Astrocyte of the hippocampus (primary cell): Measurements from ENCODE around the gene MACROD2.
"Not testable (repeated sequence)": the region's sequence is repeated elsewhere in the genome, so short reads cannot be mapped to it uniquely, and the experiment has no call there.

Experiments
- DNase-seq: peaks from one replicate; pipeline ENCODE4 v3.0.0; 2011; ENCODE audit warnings: low read depth, low spot score

The MACROD2 gene

DNA sequence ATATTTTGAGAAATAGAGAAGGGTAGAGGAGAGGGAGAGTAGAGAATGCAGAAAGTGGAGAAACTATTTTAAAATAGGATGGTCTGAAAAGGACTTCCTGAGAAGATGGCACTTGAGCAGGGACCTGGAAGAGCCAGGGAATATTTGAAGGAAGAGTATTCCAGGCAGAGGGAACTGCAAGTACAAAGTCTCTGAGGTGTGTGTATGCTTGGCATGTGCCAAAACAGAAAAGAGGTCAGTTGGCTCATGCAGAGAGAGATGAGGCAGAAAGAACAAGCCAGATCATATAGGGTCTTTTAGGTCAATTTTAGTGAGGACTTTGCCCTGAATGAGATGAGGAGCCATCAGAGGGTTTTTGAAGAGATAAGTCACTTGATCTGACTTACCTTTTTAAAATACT is 196.2 kb downstream of the MACROD2 start:
- DNase-seq = no peak

DNA sequence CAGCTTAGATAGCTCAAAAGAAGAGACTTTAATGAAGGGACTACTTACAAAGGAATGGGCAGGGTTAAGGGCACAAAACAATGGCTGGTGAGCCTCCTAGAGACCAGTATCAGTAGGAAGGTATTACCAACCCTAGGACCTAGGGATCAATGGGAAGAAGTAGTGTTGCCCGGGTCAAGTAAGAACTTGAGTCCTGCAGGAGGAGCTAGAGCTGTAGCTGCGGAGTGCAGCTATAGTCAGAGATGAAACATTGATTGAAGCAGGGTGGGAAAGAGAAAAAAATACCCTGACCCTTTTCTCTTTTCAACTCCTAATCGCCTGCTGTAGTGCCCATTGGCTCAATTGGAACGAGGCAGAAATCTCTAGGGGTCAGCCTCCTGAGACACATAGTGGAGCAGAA is 198.1 kb downstream of the MACROD2 start:
- no peak for DNase-seq

DNA sequence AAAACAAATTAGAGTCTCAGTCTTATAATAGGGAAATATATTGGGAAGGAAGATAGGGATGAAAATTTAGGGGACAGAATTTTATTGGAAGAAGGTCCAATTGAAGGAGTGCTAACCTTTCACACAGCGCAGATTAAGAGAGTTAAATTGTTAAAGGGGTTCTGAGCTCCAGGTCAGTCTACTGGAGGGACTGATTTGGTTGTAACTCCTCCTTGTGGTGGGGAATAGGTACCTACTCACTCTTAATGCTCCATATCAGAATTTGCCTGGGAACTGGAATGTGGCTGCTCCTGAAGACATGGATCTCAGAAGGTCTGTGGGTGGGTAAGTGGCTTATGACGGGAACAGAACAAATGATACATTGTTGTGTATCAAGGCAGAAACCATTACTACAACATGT is 198.6 kb downstream of the MACROD2 start:
- DNase-seq = no peak

DNA sequence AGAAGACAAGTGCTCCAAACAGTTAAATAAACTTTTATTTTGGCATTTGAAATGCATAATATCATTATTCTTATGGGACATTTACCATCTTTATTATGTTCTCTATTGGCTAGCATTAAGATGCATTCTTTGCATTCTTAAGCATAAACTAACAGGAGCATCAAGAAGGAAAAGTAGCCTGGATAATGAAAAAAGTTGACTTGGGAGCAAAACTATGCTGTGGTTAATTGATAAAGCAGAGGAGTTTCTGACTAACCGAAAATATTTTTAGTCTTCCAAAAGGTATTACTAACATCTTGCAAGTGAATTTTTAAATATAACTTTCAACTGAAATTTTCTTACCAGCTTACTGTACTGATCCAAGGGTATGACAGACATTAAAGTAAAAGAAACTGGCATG is 201.8 kb downstream of the MACROD2 start:
- peak; percentile 55 for DNase-seq

DNA sequence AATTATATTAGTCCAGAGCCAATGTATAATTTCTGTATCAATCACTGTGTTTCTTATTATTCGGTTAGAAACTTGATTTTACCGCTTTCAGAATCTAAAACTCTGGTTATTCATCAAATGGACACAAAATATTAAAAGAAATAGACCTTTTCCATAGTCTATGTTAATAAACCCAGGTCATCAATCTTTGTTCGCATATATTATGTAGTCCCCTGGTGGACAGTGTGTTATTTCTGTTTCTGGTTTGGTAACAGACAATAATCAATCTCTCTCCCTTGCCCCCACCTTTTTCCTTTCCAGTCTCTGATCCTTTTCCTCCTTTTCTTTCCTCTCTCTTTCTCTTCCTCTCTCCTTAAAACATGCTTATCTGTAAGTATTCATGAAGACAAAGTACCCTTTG is 203.1 kb downstream of the MACROD2 start:
- no peak for DNase-seq

DNA sequence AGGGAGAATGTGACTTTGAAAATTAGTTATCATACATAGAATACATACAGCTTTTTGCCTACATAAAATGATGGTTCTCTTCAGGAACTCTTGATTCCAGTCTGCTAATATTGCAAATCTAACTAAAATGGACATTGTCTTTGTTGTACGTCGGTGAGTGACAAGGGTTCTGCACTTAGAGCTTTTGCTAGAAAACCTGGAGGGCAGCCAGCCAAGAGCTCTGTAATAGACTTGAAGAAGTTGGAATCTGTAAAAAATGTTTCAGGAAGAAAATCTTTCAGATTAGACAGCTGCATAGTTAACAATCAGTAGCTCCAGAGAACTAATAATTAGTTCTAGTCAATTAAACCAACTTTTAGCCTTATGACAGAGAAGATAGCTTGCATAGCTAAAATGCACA is 203.8 kb downstream of the MACROD2 start:
- DNase-seq = peak; percentile 69

DNA sequence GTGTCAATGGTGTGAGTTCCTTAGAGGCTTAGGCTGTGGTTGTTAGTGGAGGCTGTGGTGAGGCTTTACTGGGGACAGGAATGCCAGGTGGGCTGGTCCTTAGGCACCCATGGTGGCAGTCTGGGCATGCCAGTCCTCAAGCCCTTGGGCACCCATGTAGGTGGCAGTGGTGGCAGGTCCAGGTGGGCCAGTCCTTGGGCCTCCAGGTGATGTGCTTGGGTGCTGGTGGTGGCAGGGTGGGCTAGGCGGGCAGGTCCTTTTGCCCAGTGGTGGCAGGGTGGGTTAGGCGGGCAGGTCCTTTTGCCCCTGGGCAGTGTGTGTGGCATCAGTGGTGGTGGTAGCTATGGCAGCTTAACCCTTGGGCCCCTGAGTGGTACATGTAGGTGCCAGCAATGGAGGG is 208.3 kb downstream of the MACROD2 start:
- no peak for DNase-seq

DNA sequence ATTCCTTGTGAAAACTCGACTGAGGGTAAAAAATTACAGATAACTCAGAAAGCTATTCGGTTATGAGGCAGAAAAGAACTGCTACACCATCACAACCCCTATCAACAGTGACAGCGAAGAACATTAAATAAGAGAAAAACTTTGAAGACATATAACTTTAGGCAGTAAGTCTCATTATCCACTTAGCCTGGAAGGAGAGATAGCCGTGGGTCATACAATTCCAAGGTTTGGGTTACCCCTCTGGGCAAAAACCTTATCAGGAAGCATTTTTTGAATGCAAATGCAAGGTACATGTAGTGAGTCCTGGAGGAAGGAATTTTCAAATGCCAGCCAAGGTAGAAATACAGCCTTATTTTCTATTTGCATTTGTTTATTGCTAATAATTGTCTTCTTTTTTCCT is 212.3 kb downstream of the MACROD2 start:
- no peak for DNase-seq

DNA sequence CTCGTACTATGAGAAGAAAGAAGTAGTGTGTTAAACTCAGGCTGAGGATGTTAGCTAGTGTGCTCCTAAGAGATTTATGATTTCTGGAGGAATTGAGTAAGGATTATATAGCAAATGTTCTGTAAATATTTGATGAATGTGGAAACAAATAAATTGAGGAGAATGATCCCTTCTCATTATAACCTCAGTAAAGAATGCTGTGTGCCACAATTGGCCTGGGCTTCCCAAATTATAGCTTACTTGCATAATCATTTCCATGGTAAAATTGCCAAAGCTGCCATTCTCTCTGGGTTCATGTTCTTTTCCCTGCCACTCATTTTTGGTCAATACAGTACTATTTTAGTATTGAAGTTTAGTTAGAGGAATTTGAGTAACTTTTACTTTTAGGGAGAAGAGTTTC is 213.6 kb downstream of the MACROD2 start:
- no peak for DNase-seq

DNA sequence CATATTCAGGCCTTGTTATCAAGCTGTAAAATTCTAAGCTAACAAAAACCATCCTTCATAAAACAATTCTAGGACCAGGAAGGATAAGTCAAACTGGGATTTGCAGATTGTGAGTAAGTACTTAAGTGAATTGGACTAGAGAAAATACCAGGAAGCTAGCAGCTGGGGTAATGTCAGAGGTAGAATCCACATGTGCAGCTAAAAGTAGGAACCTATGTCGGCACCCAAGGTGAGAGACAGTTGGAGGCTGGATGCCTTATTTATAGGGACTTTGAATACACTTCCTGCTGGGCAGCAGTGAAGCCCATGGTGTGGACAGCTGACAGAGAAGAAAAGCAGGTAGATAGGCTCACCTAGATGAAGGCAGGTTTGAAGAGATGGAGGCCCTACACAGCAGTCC is 214.8 kb downstream of the MACROD2 start:
- no peak for DNase-seq

DNA sequence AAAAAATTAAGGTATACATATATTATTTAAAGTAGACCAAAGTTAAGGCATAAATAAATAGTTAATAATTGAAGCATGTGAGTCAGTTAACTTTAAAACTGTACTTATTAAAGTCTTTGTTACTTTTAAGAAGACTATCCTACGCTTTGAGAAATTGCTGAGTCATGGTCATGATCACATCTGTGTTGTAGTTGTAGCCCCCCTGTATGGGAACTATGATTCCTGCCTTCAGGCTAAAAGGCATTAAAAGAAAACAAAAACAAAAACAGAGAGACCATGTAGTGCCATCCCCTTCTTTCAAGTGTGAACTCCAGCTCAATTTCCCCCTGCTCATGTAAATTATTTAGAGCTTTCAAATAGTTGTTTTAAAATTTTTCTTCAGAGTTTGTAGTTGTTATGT is 218.7 kb downstream of the MACROD2 start:
- DNase-seq = no peak

DNA sequence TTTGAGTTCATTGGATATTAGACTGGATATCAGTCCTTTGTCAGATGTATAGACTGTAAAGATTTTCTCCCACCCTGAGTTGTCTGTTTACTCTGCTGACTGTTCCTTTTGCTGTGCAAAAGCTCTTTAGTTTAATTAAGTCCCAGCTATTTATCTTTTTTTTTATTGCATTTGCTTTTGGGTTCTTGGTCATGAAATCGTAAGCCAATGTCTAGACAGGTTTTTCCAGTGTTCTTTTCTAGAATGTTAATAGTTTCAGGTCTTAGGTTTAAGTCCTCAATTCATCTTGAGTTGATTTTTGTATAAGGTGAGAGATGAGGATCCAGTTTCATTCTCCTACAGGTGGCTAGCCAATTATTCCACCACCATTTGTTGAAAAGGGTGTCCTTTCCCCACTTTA is 220.6 kb downstream of the MACROD2 start:
- DNase-seq = not testable (repeated sequence)

DNA sequence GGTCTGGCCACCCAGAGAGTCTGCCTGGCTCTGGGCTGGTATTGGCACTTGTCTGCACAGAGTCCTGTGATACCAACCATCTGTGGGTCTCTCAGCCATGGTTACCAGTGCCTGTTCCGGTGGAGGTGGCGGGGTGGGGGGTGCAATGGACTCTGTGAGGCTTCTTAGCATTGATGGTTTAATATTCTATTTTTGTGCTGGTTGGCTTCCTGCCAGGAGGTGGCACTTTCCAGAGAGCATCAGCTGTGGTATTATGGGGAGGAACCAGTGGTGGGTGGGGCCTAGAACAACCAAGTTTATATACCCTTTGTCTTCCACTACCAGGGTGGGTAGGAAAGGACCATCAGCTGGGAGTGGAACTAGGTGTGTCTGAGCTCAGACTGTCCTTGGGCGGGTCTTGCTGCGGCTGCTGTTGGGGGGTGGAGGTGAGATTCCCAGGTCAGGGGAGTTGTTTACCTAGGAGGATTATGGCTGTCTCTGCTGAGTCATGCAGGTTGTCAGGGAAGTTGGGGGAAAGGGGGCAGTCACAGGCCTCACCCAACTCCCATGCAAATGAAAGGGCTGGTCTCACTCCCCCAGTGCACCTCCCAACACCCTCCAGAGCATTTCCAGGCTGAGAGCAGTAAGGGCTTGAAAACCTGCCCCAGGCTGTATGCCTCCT is 224.6 kb downstream of the MACROD2 start:
- DNase-seq = no peak

DNA sequence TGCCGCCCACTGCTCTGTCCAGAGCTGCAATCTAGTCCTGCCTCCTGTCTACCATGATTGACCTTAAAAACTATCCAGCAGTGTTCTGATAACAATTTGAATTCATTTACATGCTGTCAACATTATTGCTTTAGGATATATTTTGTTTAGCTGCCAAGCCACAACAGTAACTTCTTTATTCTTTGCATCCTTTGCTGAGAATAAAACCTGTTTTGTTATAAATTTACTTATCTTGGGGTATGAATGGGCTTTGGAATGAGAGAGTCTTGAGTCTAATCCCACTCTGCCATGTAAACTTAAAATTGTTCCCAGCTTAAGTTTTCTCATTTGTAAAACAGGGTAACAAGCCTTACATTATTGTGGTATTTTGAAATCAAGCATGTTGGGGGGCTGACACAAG is 225.7 kb downstream of the MACROD2 start:
- no peak for DNase-seq

DNA sequence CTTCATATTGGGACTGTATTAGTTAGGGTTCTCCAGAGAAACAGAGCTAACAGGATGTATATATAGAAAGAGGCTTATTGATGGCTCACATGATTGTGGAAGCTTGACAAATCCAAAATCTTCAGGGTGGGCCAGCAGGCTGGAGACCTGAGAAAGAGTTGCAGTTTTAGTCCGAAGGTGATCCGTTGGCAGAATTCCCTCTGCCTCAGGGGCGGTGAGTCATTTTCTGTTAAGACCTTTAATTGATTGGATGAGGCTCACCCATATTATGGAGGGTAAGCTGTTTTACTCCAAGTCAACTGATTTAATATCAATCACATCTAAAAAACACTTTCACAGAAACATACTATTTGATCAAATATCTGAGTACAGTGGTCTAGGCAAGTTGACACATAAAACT is 228.5 kb downstream of the MACROD2 start:
- no peak for DNase-seq

DNA sequence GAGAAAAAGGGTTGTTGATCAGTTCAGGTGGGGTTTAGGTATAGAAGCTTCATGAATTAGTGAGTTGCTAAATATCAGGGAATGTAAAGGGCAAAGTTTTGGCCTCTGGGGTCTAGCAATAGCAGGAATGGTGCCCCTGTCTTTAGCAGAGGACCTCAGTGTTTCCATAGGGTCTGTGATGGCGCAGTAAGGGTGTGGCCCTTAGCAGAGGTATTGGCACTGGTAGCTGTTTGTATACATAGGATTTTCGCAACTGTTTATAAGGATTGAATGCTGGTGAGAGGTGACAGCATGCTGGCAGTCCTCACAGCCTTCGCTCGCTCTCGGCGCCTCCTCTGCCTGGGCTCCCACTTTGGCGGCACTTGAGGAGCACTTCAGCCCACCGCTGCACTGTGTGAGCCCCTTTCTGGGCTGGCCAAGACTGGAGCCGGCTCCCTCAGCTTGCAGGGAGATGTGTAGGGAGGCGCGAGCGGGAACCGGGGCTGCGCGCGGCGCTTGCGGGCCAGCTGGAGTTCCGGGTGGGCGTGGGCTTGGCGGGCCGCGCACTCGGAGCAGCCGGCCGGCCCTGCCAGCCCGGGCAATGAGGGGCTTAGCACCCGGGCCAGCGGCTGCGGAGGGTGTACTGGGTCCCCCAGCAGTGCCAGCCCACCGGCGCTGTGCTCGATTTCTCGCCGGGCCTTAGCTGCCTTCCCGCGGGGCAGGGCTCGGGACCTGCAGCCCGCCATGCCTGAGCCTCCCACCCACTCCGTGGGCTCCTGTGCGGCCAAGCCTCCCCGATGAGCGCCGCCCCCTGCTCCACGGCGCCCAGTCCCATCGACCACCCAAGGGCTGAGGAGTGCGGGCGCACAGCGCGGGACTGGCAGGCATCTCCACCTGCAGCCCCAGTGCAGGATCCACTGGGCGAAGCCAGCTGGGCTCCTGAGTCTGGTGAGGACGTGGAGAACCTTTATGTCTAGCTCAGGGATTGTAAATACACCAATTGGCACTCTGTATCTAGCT is 231.0 kb downstream of the MACROD2 start:
- DNase-seq = peak; percentile 10

DNA sequence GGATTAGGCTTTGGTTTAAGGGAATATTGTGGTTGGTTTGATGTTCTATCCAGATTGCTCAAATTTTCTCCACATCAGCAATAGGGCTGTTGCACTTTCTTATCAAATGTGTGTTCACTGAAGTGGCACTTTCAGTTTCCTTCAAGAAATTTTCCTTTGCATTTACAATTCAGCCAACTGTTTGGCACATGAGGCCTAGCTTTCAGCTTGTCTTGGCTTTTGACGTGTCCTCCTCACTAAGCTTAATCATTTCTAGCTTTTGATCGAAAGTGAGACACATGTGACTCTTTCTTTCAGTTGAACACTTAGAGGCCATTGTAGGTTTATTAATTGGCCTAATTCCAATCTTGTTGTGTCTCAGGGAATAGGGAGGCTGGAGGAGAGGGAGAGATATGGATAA is 237.3 kb downstream of the MACROD2 start:
- no peak for DNase-seq

DNA sequence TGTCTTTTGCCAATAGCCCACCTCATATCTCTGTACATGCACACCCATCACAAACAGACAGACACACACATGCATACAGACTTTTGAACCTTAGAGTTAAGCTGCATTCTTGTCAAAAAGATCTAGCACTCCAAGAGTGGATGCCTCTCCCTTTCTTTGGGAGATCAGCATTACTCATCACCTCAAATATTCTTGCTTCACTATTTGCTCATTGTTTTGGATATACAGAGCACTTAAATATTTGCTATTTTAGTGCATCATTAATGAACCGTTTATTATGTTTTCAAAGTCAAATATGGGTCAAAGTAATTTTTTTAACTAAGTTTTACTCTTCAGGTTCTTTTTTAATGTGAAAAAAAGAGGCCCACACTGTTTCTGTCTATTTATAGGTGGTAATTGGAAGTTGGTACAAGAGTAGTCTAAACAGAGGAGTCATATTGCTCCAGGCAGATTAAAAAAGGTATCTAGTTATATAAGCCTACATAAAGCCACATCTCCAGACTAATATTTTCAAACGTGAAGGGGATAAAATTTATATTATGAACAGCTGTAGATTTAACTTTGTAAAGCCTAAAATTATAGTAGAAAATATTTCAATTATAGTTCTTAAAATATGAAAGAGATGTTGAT is 239.5 kb downstream of the MACROD2 start:
- DNase-seq = peak; percentile 31

DNA sequence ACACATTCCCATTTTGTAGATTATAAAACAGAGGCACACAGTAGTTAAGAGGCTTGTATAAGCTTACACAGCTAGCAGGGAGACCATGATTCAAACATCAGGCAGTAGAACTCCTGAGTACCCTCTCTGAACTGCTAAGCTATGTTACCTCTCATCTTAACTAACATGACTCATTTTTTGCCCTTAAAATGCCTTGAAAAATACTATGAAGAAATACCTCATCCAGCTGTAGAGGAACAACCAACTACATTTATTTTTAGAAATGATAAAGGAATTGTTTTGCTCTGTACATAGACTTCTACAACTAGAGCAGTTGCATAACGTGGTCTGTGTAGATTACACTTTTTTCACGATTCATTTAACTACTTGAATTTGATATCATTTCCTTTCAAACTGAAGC is 240.0 kb downstream of the MACROD2 start:
- DNase-seq = peak; percentile 44

DNA sequence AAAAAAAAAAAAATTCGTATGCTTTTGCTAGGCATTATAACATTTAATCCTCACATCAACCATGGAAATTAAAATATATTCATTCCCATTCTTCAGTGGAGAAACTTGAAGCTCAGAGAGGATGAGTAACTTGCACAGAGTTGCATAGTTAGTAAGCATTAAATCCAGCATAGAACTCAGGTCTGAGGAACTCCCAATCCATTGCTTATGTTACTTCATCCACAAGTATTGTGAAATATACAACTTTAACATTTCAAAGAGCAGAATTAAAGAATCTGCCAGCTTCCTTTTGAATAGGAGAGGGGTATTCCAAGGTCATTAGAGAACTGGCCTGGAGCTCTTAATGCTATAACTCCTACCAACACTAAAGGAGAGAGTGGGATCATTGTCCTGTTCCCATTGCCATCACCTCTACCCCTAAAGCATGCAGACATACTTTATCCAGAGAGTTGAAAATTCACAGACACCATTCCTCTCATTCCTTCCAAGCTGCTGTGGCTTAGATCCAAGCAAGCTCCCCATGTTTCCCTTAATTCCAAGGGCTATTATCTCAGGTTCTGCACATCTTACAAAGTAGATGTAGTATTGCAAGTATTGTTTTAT is 250.2 kb downstream of the MACROD2 start:
- peak; percentile 49 for DNase-seq

DNA sequence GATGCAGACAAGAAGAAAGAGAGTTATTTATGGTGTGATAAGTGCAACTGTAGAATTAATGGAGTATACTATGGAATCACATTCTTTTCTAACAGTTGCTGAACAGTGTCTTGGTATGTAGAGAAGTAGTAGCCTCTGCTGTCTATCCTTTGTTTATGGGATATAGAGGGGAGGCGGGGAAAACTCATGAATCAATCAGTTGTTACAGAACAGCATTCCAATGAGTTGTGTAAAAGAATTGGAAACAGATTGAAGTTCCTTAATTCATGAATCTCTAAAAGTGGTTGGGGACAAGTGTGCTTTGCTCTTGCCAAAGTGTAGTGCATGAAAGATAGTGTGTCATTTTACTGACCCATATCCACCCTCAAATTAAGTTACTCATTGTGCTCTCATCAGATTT is 264.4 kb downstream of the MACROD2 start:
- DNase-seq = no peak

DNA sequence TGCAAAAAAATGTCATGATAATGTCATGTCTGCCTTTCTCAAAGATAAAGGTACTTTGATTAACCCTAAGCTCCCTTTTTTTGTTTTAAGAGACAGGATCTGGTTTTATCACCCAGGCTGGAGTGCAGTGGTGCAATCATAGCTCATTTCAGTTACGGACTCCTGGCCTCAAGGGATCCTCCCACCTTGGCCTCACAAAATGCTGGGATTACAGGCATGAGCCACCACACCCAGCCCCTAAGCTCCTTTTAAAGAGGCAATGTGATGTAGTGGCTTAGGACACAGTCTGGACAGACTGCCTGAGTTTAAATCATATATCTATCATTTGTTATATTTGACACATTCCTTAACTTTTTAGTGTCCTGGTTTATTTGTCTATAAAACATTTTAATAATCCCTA is 265.1 kb downstream of the MACROD2 start:
- no peak for DNase-seq
